HepG2 (cell line): ENCODE results near the gene PPY. TPM values are rescaled to one million over a fixed set of nuclear protein-coding genes. Genes with fewer than 3 reads are reported as not detected.

Source experiments
- AGO1 ChIP-seq: fragments of 200-400 bp; formaldehyde crosslinking; IDR thresholded peaks from 2 replicates; pipeline ENCODE4 v1.6.1; 2017; ENCODE audit warnings: mild to moderate bottlenecking, low read depth, low read length, moderate library complexity; ENCODE audit not compliant: poor library complexity, severe bottlenecking
- ATF5 ChIP-seq: sonication (generic); formaldehyde crosslinking; IDR thresholded peaks from 2 replicates; pipeline ENCODE4 v1.4.0; 2020; ENCODE audit warnings: mild to moderate bottlenecking, low read depth, missing genetic modification reagents
- ELF3 ChIP-seq: IDR thresholded peaks from 2 replicates; pipeline ENCODE4 v1.6.1; 2016; ENCODE audit warnings: missing genetic modification reagents, missing compliant biosample characterization
- FOXA1 ChIP-seq, 2 experiments: fragments of 450-650 bp in 1 of 2; sonication (generic) in 1 of 2; formaldehyde crosslinking in 1 of 2; IDR thresholded peaks; 2 replicates each; pipeline versions ENCODE4 v1.4.0 to v1.6.1; 2016 to 2020; ENCODE audit warnings: missing genetic modification reagents in 1 of 2
- HOXA9 ChIP-seq: sonication (generic); formaldehyde crosslinking; IDR thresholded peaks from 2 replicates; pipeline ENCODE4 v1.8.1; 2022; ENCODE audit warnings: missing genetic modification reagents, mild to moderate bottlenecking, moderate library complexity, borderline replicate concordance
- LCORL ChIP-seq, 2 experiments: fragments of 450-650 bp in 1 of 2; sonication (generic) in 1 of 2; formaldehyde crosslinking in 1 of 2; IDR thresholded peaks; 2 replicates each; pipeline versions ENCODE4 v1.5.0 to v1.6.1; 2017 to 2020; ENCODE audit warnings: antibody characterized with exemption in 1 of 2, missing genetic modification reagents in 1 of 2
- MED1 ChIP-seq: sonication (generic); formaldehyde crosslinking; IDR thresholded peaks from 2 replicates; pipeline ENCODE4 v1.4.0; 2020; ENCODE audit warnings: missing genetic modification reagents
- MED8 ChIP-seq: sonication (generic); formaldehyde crosslinking; IDR thresholded peaks from 2 replicates; pipeline ENCODE4 v1.8.1; 2023; ENCODE audit warnings: mild to moderate bottlenecking, missing genetic modification reagents; ENCODE audit not compliant: insufficient replicate concordance
- NFRKB ChIP-seq: fragments of 450-650 bp; IDR thresholded peaks from 2 replicates; pipeline ENCODE4 v1.6.1; 2017
- PATZ1 ChIP-seq: sonication (generic); formaldehyde crosslinking; IDR thresholded peaks from 2 replicates; pipeline ENCODE4 v1.4.0; 2020; ENCODE audit warnings: missing genetic modification reagents
- PITX1 ChIP-seq: sonication (generic); formaldehyde crosslinking; IDR thresholded peaks from 2 replicates; pipeline ENCODE4 v1.5.1; 2020; ENCODE audit warnings: mild to moderate bottlenecking, missing genetic modification reagents
- REPIN1 ChIP-seq: sonication (generic); formaldehyde crosslinking; IDR thresholded peaks from 2 replicates; pipeline ENCODE4 v1.8.0; 2022; ENCODE audit warnings: missing genetic modification reagents, low read depth, mild to moderate bottlenecking, borderline replicate concordance
- SALL1 ChIP-seq: sonication (generic); formaldehyde crosslinking; IDR thresholded peaks from 2 replicates; pipeline ENCODE4 v1.8.0; 2022; ENCODE audit warnings: mild to moderate bottlenecking, missing genetic modification reagents
- SMC3 ChIP-seq: IDR thresholded peaks from 2 replicates; pipeline ENCODE4 v1.6.1; 2011; ENCODE audit warnings: low read length, improper control_type of control experiment
- SP4 ChIP-seq: sonication (generic); formaldehyde crosslinking; IDR thresholded peaks from 2 replicates; pipeline ENCODE4 v1.8.1; 2023; ENCODE audit warnings: mild to moderate bottlenecking, missing genetic modification reagents
- TFE3 ChIP-seq: IDR thresholded peaks from 2 replicates; pipeline ENCODE4 v1.6.1; 2016
- XRCC5 ChIP-seq: fragments of 200-400 bp; formaldehyde crosslinking; optimal IDR thresholded peaks from 2 replicates; pipeline ENCODE3; 2017; ENCODE audit warnings: mild to moderate bottlenecking, low read length
- ZFP91 ChIP-seq: sonication (generic); formaldehyde crosslinking; IDR thresholded peaks from 2 replicates; pipeline ENCODE4 v1.9.0; 2022; ENCODE audit warnings: missing genetic modification reagents, mild to moderate bottlenecking, borderline replicate concordance
- ZNF136 ChIP-seq: sonication (generic); formaldehyde crosslinking; IDR thresholded peaks from 2 replicates; pipeline ENCODE4 v1.8.1; 2022; ENCODE audit warnings: low read depth, mild to moderate bottlenecking, moderate library complexity, missing genetic modification reagents
- ZNF225 ChIP-seq: sonication (generic); formaldehyde crosslinking; IDR thresholded peaks from 2 replicates; pipeline ENCODE4 v1.4.0; 2020; ENCODE audit warnings: mild to moderate bottlenecking, missing genetic modification reagents
- ZNF350 ChIP-seq: sonication (generic); formaldehyde crosslinking; IDR thresholded peaks from 2 replicates; pipeline ENCODE4 v1.4.0; 2020; ENCODE audit warnings: mild to moderate bottlenecking, low read depth, missing genetic modification reagents, borderline replicate concordance
- ZNF614 ChIP-seq: IDR thresholded peaks from 2 replicates; pipeline ENCODE4 v1.6.1; 2018; ENCODE audit warnings: missing biosample characterization, missing genetic modification reagents, inconsistent platforms, borderline replicate concordance
- ZNF768 ChIP-seq: sonication (generic); formaldehyde crosslinking; IDR thresholded peaks from 2 replicates; pipeline ENCODE4 v1.4.0; 2020; ENCODE audit warnings: missing genetic modification reagents
- ZNF772 ChIP-seq: sonication (generic); formaldehyde crosslinking; IDR thresholded peaks from 2 replicates; pipeline ENCODE4 v1.5.0; 2020; ENCODE audit warnings: mild to moderate bottlenecking, missing genetic modification reagents
- polyA plus RNA-seq, 8 experiments: library from polyadenylated mRNA; depleted of rRNA in 3 of 8; stranded (reverse) in 7 of 8; unstranded in 1 of 8; fragments of >200 nt; fragmentation: Illumina TruSeq in 4 of 8; extraction: Trizol in 4 of 8; gene quantifications; 2 replicates each; pipeline versions ENCODE4 v1.2.1 to v1.2.3, GENCODE V29; 2011 to 2016; ENCODE audit warnings: low read depth in 4 of 8, missing spikeins in 1 of 8, mixed read lengths in 1 of 8; ENCODE audit not compliant: insufficient read depth in 1 of 8
- total RNA-seq, 5 experiments: library from RNA; depleted of rRNA; stranded (reverse); fragments of >200 nt; fragmentation: Illumina TruSeq; extraction: Trizol; gene quantifications; 2 replicates each; pipeline ENCODE4 v1.2.3, GENCODE V29; 2016; ENCODE audit warnings: low read depth in 1 of 5

PPY gene
- total and polyA plus RNA-seq, 2 of the 13 experiments (the other 11 are each of a cell fraction or from before 2014, with no cell fraction given): not detected

- TF ChIP-seq SALL1 (CRISPR knock-in tag): peak; percentile 33; the same call in 1 of the 2 replicates
- peak; percentile 90 for TF ChIP-seq SMC3
- TF ChIP-seq ZNF768 (CRISPR knock-in tag): 0 out of 2 replicates have a peak, but pooled peaks have one; percentile 26
- peak; percentile 36; the same call in 1 of the 2 replicates for TF ChIP-seq PITX1 (CRISPR knock-in tag)
- peak; percentile 93 for TF ChIP-seq XRCC5
- TF ChIP-seq ZNF350 (CRISPR knock-in tag): 0 out of 2 replicates have a peak, but pooled peaks have one; percentile 30
- 0 out of 2 replicates have a peak, but pooled peaks have one; percentile 24 for TF ChIP-seq ELF3
- 0 out of 2 replicates have a peak, but pooled peaks have one; percentile 37 for TF ChIP-seq ZNF614 (CRISPR knock-in tag)
- TF ChIP-seq ZNF772: no peak
- no peak for TF ChIP-seq MED8 (CRISPR knock-in tag)
- TF ChIP-seq PATZ1 (CRISPR knock-in tag): peak; percentile 44; the same call in 1 of the 2 replicates
- TF ChIP-seq ZFP91 (CRISPR knock-in tag): 0 out of 2 replicates have a peak, but pooled peaks have one; percentile 33
- TF ChIP-seq TFE3: no peak
- TF ChIP-seq FOXA1 (IDR thresholded peaks at IDR 0.05): no peak
- 0 out of 2 replicates have a peak, but pooled peaks have one; percentile 10 for TF ChIP-seq FOXA1 (CRISPR knock-in tag; IDR thresholded peaks at IDR 0.05)
- TF ChIP-seq REPIN1: 0 out of 2 replicates have a peak, but pooled peaks have one; percentile 25
- TF ChIP-seq ZNF225 (CRISPR knock-in tag): no peak
- peak; percentile 52; the same call in 1 of the 2 replicates for TF ChIP-seq SP4
- TF ChIP-seq LCORL (IDR thresholded peaks at IDR 0.05): no peak
- TF ChIP-seq LCORL (CRISPR knock-in tag; IDR thresholded peaks at IDR 0.05): 0 out of 2 replicates have a peak, but pooled peaks have one; percentile 41
- no peak for TF ChIP-seq ZNF136 (CRISPR knock-in tag)
- TF ChIP-seq MED1: no peak
- TF ChIP-seq AGO1: peak; percentile 20
- TF ChIP-seq ATF5 (CRISPR knock-in tag): no peak
- TF ChIP-seq HOXA9: 0 out of 2 replicates have a peak, but pooled peaks have one; percentile 39
- no peak for TF ChIP-seq NFRKB
Observed at GRCh38 chr17:43940630-43941029, 1.6 kb downstream of the PPY start (continued).
